A549 treated with CpdA at 1 μM for 4 hours (cell line): ENCODE measurements around the gene ESPN. TPM values are rescaled to one million over a fixed set of nuclear protein-coding genes. Genes with fewer than 3 reads are reported as not detected.

Experiments used
- total RNA-seq: library from RNA; stranded (reverse); fragments of 200-300 nt; extraction: Qiagen RNA extraction; gene quantifications from 5 replicates; pipeline ENCODE4 v1.2.3, GENCODE V29; 2022; ENCODE audit warnings: low read depth

Gene ESPN
- total RNA-seq = 0.21 to 1.6 TPM (median 0.46 TPM) in 4 of 5 replicates, not detected in the other

GRCh38 chr1:6424619-6425593 is at the start of gene ESPN:
Gene ESPN (plus strand): TSS chr1:6424776. CDS start chr1:6424956, 180 bp downstream.

DNA sequence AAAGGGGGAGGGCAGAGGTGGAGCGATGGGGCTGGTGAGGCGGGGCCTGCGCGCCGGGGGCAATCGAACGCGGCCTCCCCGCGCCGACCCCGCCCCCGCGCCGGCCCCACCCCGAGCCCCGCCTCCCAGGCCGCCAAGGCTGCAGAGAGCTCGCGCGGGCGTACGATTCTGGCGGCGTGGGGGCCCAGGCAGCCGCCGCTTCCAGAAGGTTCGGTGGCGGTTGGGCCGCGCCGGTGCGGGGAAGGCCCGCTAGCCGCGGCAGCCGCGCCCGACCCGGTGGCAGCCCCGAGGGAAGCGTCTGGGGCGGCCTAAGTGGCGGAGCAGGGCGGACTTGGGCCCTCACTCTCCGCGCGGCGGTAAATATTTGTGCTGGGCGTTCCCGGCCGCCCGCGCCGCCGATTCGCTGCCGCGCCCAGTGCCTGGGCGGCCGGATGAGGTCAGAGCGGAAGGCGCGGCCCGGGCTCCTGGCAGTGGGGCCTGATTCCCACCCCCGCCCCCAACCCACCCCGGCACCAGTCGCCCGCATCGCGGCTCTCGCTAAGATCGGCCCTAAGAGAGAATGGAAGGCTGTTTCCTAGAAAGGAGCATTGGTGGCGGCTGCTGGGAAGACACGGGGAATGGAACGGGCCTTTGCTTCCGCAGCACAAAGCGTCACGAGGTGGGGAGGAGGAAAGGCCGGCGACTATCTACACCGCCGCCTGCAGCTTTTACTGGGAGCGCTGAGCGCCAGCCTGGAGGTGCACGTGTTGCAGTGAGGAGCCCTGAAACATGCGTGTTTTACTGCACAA is 31.0 kb upstream of the ESPN start, which contains the start of gene ACOT7:
Gene ACOT7 (minus strand): TSS at position 368 of the 788 bp plus-strand sequence. CDS start 368 bp downstream, outside the sequence.

GRCh38 chr1:6419804-6420453 is 4.6 kb upstream of the ESPN start, which contains the start of gene HES2:
Gene HES2 (minus strand): TSS chr1:6419919. CDS start chr1:6419820, 99 bp downstream.

DNA sequence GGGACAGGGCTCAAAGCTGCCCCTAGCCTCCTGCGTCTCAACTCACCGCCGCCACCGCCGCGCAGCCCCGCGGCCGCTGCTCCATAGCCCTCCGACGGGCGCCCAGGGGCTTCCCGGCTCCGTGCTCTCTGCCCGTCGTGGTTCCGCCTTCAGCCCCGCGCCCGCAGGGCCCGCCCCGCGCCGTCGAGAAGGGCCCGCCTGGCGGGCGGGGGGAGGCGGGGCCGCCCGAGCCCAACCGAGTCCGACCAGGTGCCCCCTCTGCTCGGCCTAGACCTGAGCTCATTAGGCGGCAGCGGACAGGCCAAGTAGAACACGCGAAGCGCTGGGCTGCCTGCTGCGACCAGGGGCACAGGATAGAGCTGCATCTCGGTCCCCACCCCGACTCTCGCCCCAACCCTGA is 41.4 kb downstream of the ESPN start, which contains the start of gene TNFRSF25:
Gene TNFRSF25 (minus strand): TSS at position 151 of the 400 bp plus-strand sequence. CDS start 66 bp downstream, at position 85.

GRCh38 chr1:6491480-6491962 is 66.9 kb downstream of the ESPN start, which contains the start of gene PLEKHG5:
Gene PLEKHG5 (minus strand): TSS chr1:6491667. CDS start chr1:6477571, 14,096 bp downstream.

Other genes starting within 250 kb of the ESPN start
- gene CHD5, start 244.5 kb upstream of the ESPN start, total RNA-seq = 0.55 to 0.83 TPM (median 0.69 TPM) in 5 replicates
- 316 to 492 TPM (median 454 TPM) in 5 replicates for gene RPL22, start 225.2 kb upstream of the ESPN start, total RNA-seq
- 15.6 to 22.3 TPM (median 19.3 TPM) in 5 replicates for gene RNF207, start 218.7 kb upstream of the ESPN start, total RNA-seq
- gene ICMT, start 188.8 kb upstream of the ESPN start, total RNA-seq = 46.0 to 57.4 TPM (median 55.8 TPM) in 5 replicates
- gene HES3, start 180.6 kb upstream of the ESPN start, total RNA-seq = not detected in 5 replicates
- gene GPR153, start 163.7 kb upstream of the ESPN start, total RNA-seq = 1.0 to 1.3 TPM (median 1.1 TPM) in 5 replicates
- gene ACOT7, start 31.0 kb upstream of the ESPN start, total RNA-seq = 52.7 to 77.7 TPM (median 72.7 TPM) in 5 replicates
- gene HES2, start 4.9 kb upstream of the ESPN start, total RNA-seq = 2.3 to 3.5 TPM (median 3.0 TPM) in 5 replicates
- gene TNFRSF25, start 41.4 kb downstream of the ESPN start, total RNA-seq = 2.3 to 4.6 TPM (median 3.8 TPM) in 5 replicates
- gene PLEKHG5, start 66.9 kb downstream of the ESPN start, total RNA-seq = 2.8 to 5.2 TPM (median 3.8 TPM) in 5 replicates
- gene NOL9, start 129.7 kb downstream of the ESPN start, total RNA-seq = 3.5 to 5.0 TPM (median 4.6 TPM) in 5 replicates
- 0.07 TPM in 1 of 5 replicates, not detected in the others for gene TAS1R1, start 130.5 kb downstream of the ESPN start, total RNA-seq
- 11.5 to 15.5 TPM (median 15.2 TPM) in 5 replicates for gene ZBTB48, start 155.2 kb downstream of the ESPN start, total RNA-seq
- 21.2 to 36.4 TPM (median 27.0 TPM) in 5 replicates for gene KLHL21, start 178.1 kb downstream of the ESPN start, total RNA-seq
- 7.8 to 10.4 TPM (median 9.2 TPM) in 5 replicates for gene PHF13, start 189.0 kb downstream of the ESPN start, total RNA-seq
- 17.2 to 19.9 TPM (median 18.1 TPM) in 5 replicates for gene THAP3, start 200.1 kb downstream of the ESPN start, total RNA-seq